T-helper 22 cell (primary cell): ENCODE results near the gene CNGA4.
"Not testable (repeated sequence)": the region's sequence is repeated elsewhere in the genome, so short reads cannot be mapped to it uniquely, and the experiment has no call there.

Experiments used
- DNase-seq: peaks from one replicate; pipeline ENCODE4 v3.0.0-alpha.2; 2020; ENCODE audit warnings: low read depth

Gene CNGA4

DNA sequence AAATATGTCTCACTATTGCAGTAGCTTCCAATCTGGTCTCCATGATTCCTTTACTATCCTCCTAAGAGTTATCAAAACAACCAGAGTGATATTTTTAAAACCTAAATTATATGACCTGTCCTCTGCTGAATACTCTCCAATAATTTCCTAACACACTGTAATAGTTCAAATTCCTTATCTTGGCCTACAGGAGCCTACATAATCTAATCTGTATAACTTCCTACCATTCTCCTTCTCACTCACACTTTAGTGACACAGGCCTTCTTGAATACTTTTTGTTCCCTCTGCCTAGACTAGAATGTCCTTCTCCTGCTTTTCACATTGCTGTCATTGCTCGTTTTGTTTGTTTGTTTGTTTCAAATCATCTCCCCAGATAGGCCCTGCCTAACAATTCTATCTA lies 13.9 kb upstream of the CNGA4 start:
- DNase-seq: no peak

DNA sequence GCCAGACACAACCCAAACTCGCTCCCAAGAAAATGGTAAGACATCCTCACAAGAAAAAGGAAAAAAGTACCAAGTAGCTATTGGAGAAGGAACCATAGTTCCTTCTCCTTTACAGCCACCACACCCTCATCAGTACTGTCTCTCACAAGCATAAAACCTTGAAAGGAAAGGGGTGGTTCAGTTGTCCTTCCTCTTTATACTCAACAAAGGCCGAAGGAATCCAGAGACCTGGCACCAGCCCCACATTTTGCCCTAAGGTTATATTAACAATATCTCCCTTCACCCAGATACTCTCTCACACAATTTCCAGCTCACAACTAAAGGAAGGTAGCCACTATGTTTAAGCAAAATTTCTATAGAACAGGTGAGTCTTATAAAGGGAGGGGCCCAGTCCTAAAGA lies 13.0 kb upstream of the CNGA4 start:
- DNase-seq: no peak

DNA sequence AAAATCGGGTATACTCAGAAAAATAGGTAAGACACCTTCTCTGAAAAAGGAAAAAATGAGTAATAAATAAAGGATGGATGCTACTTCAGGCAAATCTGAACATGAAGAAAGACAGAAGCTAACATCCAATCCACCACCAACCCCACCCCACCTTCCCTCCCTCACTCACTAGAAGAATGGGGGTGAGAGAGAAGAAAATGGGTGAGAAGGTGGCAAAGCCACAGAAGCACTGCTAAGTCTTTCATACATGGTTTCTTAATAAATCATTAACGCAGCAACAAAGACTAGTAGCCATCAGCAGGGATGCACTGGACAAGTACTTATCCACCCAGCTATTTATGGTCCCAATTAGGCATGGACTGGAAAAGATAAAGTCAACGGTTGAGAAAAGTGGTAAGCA lies 10.4 kb upstream of the CNGA4 start:
- DNase-seq: no peak

DNA sequence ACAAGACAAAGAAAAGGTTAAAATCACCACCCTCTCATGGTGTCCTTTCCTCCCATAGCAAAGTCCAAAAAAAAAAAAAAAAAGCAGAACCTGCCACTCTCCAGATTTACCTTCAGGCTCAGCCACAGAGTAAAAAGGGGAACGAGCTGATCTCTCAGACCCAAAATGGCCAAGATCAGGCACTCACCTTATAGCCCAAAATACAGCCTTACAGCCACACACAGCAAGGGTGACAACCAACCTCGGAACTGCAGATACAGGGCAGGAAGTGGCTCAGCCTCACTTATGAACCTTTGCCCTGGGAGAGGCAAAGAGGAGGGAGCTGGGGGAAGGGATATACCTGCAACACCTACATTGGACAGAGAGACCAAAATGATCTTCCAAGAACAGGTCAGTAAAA lies 9.0 kb upstream of the CNGA4 start:
- no peak for DNase-seq

DNA sequence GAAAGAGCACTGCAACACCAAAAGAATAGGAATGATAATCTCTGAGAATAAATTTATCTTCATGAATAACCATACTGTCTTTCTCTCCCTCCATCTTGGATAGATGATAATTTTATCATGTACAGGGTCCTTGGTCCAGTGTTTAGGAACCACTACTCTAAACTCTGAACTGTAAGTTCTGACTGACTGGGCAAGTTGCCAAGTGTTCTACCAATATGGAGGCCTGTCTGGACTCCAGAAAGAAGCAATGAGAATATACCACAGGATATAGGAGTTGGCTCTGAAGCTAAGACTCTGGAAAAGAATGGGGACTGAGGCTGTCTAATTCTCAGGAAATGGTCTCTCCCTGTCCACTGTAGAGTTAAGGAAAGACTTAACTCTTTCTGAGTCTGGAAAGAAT lies 6.0 kb upstream of the CNGA4 start:
- no peak for DNase-seq

DNA sequence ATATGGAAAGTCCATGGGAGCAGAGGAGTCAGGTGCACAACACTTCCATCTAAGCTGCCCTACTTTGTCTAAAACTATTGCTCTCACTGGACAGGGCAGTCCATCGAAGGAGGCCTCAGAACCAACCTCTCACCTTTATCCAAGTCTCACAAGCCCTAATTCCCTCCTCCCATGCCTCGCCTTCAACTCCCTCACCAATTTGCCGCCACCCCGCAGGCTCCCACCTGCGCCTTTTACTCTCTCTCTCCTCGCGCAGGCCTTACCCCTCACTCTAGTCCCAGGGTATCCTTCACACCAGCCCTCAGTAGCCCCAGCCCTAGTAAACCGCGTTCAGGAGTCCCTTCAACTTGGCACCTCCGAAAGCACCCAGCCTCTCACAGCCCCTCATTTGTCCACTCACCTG lies 4.9 kb upstream of the CNGA4 start:
- DNase-seq: no peak

DNA sequence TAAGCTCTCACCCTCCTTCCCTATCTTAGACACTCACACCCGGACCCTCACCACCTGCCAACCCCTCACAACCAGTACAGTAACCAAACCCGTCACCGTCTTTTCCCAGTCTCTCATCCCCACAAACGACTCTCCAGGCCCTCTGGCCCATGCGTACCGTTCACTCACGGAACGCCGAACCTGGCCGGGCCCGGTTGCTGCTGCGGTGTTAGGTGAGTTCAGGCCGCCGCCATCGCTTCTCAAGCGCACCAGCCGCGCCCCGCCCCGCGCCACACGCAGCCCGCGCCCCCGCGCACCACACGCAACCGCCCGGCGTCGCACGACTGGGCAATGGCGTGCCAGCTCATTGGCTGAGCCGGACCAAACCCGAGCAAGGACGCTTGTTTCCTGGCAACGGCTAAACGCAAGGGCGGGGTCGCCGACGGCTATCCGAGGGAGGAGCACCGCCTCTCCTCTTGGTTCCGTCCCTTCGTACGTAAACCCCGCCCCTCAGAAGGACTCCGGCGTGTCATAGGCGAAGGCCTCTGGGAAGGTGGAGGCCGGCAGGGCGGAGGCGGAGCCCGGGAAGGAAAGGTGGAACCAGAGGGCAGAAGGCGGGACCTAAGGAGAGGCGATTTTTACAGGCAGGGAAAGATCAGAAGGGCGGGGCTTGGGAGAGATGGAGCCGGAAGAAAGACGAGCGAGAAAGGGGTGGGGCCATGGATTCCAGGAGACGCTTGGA lies 4.3 kb upstream of the CNGA4 start, which contains the start of gene FHIP1B:
FHIP1B (minus strand) TSS at position 250 of the 721 bp plus-strand sequence. CDS start 10,120 bp downstream, outside the sequence.
- DNase-seq: peak; percentile 100

DNA sequence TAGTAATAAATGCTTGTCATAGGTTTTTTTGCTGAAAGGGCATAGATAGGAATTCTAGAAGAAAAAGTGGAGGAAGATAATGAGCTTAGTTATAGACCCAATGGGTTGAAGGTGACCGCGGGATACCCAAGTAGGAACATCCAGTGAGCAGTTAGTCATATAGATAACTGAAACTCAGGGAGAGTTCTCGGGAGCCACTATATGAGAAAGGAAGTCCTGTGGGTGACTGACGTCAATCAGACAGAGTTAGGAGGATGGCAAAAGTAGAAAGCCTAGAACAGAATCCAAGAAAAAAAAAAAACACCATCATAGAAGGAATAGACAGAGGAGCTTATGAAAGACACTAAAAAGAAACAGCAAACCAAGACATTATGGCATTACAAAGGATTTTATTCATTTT lies 1.6 kb upstream of the CNGA4 start:
- no peak for DNase-seq

DNA sequence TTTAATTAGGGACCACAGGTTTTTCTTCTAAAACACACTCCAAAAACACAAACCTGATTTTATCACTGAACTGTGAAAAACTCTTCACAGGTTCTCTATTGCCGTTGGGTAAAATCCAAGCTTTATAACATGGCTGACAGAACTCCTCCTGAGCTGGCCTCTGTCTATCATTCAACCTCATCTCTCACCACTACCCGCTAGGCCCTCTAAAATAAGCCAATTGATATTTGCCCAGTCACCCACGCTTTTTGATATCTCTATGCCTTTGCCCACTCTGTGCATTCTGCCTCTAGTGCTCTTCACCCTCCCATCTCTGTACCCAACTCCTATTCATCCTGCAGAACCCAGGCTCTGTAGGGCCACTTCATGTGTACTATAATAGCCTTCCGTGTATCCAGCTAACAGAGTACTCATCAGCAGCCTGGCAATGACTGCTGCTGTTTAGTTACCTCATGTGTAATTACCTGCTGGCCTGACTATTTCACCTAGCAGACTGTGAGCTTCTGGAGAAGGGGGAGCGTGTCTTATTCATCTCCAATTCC lies 1.1 kb upstream of the CNGA4 start:
- DNase-seq: no peak

DNA sequence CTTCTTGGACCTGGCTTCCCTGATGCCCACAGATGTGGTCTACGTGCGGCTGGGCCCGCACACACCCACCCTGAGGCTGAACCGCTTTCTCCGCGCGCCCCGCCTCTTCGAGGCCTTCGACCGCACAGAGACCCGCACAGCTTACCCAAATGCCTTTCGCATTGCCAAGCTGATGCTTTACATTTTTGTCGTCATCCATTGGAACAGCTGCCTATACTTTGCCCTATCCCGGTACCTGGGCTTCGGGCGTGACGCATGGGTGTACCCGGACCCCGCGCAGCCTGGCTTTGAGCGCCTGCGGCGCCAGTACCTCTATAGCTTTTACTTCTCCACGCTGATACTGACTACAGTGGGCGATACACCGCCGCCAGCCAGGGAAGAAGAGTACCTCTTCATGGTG lies 1.2 kb downstream of the CNGA4 start:
- DNase-seq: no peak

DNA sequence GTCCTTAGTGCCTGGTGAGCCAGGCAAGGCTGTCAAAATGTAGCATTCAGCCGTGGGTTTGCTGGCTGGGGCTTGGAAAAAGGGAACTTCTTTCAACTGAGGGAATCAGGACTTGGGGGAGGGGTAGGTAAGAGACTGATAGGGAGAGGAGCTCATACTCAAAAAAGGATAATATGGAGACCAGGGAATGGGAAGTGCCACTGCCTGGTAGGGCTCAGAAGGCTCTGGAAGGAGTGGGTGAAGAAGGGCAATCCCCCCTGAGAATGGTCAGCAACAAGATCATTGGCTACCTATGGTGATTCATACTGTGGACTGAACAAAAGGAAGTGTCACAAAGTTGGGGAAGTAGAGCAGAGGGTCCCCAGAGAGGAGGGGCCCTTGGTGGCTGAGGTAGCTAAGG lies 1.9 kb downstream of the CNGA4 start:
- DNase-seq: no peak

DNA sequence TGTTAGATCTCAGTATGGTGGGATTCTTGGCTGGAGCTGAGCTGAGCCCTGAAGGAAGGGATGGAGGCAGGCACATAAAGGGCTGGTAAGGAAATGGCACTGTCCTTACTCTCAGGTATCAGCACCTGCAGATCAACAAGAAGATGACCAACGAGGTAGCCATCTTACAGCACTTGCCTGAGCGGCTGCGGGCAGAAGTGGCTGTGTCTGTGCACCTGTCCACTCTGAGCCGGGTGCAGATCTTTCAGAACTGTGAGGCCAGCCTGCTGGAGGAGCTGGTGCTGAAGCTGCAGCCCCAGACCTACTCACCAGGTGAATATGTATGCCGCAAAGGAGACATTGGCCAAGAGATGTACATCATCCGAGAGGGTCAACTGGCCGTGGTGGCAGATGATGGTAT lies 2.4 kb downstream of the CNGA4 start:
- DNase-seq: no peak

DNA sequence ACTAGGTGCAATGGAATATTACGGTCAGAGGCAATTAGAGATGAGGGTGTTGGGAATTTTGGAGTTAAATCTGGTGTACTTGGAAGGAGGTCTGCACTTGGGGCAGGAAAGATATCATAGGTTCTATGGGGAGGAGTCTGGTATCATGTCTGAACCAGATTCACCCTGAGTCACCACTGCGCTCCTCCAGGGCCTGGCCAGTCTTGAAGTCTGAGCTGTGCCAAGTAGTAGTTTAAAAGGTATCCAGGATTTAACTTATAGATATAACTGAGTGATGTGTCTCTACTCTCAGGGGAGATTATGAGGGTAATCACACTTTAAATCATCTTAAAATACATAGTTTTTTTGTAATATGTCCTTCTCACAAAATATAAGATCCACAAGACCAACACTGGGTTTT lies 6.6 kb downstream of the CNGA4 start:
- no peak for DNase-seq

DNA sequence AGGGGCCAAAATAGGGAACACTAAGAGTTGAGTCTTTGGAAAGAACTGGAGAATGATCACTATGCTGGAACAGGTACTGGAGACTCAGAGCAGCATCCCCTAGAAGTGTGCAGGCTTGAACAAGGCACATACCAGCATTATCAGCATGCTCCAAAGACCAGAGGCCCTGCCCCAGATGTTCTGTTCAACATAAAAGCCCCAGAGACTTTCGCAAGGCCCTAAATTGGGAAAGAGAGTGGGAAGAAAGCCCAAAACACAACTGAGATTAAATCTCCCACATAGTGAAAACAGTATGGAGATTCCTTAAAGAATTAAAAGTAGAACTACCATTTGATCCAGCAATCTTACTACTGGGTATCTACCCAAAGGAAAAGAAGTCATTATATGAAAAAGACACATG lies 9.4 kb downstream of the CNGA4 start:
- no peak for DNase-seq

DNA sequence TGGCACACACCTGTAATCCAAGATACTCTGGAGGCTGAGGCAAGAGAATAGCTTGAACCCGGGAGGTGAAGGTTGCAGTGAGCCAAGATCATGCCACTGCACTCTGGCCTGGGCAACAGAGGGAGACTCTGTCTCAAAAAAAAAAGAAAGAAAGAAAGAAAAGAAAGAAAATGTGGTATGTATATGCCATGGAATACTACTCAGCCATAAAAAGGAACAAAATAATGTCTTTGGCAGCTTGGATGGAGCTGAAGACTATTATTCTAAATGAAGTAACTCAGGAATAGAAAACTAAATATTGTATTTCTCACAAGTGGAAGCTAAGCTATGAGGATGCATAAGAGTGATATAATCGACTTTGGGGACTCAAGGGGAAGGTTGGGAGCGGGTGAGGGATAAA lies 10.0 kb downstream of the CNGA4 start:
- DNase-seq: not testable (repeated sequence)

DNA sequence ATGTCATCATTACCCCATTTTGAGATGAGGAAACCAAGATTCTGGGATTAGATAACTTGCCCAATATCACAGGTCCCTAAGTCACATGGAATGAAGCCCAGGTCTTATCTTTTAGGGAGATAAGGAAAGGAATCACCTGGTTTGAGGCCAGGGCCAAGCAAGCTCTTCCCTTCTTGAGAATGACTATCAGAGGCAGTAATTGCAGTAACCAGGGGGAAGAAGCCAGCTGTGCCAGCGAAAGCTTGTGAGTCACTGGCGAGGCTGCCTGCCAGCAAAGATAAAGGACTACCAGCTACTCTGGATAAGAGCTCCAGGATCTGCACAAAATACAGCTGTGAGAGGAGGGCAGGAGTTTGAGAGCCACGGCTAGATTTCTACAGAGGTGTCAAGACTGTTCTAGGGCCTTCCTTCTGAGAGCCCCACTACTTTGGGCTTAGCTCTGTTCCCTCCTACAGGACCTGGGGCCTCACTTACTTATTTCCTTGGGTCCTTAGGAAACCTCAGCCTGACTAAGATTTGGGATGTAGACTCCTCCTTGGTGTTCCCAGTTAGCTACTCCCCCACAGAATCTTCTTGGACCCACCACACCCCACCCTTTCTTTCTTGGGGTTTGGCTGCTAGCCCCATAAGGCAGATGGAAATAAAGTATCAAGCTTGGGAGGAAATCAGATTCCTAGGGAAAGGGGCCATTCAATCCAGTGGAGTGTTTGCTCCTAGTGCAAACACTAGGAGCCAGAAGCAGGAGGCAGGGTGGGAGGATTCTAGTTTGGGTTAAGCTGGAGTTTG lies 11.1 kb downstream of the CNGA4 start:
- no peak for DNase-seq

DNA sequence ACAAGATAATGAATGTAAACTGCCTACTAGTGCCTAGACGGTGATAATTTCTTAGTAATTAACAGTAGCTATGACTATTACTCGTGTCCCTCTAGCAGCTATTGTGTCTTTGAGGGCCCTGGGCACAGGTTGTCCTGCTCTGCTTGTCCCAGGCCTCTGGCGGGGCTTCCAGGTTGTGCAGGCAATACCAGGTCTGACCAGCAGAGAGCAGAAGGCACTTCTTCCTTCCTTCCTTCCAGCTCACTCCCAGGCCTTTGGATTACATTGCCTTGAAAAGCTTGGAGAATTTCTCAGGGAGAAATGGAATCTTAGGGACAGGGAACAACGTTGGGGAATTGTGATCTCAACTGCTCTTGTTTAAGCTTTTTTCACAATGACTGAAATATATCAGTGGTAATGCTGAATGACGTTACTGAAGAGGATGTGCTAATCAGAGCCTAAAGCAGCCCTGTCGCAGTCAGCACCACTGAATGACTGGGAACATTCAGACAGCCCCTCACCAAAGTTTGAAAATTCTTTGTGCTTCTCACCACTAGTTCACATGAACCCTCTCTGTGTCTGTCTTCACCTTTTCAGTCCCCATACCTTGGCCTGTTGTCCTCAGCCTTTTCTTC lies 12.3 kb downstream of the CNGA4 start:
- DNase-seq: no peak

DNA sequence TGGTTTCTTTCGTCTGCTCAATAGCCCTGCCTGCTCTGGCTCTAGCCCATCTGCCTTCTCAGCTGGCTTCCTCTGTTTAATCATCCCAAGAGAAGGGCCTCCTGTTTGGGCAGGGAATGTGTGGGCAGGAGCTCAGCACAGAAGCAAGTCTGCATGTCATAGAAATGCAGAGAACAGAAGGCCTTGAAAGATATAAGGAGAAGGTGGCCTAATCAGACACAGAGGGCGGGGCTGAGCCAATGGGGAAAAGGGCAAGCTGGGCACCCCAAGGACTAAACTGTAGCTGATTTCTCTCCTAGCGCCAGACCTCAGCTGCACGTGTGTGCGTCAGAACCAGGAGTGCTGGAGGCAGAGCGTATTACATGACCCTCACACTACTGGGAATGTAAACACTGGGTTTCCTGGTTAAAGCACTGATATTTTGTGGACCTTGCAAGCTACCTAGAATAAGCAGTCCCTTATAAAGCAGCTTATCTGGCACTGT lies 13.1 kb downstream of the CNGA4 start:
- no peak for DNase-seq

DNA sequence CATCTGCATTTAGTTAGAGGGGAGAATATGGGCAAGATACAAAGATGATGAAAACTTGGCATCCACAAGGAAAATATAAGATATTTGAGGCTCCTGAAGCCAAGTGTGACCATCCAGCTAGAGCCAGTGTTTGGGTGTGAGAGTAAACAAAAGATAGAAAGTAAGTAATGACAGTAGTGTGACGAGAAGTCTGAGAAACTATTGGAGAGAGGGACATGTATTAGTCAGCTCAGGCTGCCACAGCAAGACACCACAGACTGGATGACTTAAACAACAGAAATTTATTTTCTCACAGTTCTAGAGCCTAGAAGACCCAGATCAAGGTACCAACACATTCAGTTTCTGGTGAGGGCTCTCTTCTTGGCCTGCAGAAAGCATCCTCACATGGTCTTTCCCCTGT lies 14.3 kb downstream of the CNGA4 start:
- no peak for DNase-seq

DNA sequence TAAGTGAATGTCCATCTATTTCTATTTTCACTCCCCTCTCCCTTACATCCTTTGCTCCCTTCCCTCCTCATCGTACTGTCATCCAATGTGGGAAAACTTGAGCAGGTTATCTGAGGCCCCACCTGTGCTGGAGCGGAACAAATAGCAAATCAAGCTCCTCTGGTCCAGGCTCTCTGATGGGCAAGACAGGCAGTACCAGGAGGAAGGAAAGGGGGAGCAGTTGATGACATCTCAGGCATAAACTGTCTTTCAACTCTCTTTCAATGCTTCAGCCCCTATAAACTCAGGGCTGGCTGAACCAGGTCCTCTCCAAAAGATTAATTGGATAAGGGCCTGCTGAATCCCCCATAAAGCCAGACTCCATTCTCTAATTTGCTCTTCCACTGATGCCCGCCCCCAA lies 19.3 kb downstream of the CNGA4 start:
- DNase-seq: no peak

DNA sequence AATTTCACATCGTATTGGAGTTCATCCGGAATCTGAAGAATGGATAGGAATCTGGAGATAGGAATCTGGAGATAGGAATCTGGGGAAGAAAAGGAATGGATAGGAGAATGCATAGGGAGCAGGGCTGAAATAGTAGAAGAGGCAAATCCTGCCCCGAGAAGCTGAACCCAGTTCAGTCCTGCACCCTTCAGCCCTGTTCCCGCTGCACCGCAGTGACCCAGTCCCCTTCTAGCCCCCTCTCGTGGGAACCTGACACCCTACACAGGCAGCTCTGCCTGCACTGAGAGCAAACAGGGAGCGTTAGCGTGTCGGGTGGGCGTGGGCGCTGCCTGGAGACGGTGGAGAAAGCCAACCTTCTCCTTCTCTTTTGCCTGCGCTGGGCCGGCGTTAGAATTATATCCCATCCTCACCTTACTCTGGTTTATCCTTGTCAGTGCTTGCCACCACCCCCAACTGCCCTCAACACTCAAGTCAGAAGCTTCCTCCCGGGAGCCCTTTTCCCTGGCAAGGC lies 19.7 kb downstream of the CNGA4 start:
- DNase-seq: no peak

DNA sequence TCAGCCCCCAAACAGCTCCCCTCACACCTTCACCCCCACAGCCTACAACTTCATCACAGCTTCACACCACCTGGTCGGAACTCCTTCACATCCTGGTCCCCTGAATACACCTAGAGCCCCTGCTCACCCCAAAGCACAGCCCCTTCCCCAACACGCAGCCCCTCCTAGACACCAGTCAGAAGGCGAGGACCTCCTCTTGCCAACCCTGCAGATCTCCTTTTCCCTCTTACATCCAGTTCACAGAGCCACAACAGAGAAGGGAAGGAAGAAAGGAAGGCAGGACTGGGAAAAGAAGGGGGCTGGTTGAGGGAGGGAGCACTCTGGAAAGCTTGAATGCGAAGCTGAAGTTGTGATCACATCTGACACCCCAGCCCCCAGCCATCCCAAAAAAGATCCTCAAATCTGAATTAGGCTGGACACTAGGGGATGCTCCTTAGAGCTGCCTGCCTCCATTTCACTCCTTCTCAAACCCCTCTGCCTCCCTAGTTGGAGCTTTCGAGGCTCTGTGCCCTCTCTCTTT lies 21.4 kb downstream of the CNGA4 start:
- no peak for DNase-seq
